AG08395 (cell line): ENCODE results near the gene RNF31.
A peak's percentile ranks its signal among the peaks of the same experiment; 100 is the strongest.

Experiments
- DNase-seq: peaks from one replicate; pipeline ENCODE4 v3.0.0; 2012; ENCODE audit warnings: mixed read lengths, low spot score

The RNF31 gene

DNA sequence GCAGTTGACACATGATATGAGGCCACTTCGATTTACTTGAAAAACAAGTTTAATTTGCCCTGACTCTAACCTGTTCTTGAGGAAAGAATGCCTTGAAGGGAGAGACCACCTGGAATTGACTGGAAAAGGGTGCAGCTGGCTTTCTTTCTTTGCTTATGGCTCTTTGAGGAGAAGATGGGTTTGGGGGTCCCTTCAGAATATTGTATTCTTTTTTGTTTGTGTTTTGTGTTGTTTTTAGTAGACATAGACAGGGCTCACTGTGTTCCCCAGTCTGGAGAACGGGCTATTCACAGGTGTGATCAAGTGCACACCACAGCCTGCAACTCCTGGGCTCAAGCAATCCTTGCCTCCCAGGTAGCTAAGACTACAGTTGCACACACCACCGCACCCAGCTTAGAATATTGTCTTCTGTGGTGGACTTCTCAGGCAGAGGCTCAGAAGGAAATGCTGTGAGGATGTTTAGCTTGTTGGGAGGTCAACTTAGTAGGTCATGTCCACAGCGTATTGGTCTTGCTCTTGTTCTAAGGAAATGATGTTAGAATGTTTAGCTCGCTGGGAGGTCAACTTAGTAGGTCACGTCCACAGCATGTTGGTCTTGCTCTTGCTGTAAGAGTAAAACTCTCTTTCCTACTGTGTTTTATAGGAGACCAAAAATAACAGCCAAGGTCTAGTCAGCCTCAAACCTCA is 31.0 kb upstream of the RNF31 start:
- DNase-seq, result no peak

DNA sequence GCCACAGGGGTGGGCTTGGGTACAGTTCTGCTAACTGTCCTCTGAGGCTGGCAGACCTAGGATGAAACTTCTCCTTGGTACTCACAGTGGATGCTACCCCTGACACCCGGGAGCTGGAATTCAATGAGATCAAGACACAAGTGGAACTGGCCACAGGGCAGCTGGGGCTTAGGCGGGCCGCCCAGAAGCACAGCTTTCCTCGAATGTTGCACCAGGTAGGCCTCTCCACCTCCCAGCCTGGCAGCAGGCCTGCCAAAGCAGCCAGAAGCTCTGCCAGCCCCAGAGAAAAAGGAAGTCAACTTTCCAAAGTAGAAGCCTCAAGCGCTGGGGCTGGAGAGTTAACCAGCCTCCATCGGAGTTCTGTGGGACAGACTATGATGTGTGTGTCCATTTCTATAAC is 30.1 kb upstream of the RNF31 start:
- no peak for DNase-seq

DNA sequence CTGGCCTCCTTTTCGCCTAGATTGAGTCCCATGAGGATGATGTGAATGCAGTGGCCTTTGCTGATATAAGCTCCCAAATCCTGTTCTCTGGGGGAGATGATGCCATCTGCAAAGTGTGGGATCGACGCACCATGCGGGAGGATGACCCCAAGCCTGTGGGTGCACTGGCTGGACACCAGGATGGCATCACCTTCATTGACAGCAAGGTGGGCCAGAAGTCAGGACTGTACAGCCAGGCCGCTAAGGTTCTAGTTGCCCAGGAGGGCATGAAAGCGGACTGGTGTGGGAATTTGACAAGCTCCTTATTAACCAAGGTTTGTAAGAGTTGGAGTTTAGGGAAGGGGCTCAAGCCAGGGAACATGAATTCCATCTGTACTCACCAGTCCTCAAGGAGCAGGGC is 27.6 kb upstream of the RNF31 start:
- DNase-seq, result no peak

DNA sequence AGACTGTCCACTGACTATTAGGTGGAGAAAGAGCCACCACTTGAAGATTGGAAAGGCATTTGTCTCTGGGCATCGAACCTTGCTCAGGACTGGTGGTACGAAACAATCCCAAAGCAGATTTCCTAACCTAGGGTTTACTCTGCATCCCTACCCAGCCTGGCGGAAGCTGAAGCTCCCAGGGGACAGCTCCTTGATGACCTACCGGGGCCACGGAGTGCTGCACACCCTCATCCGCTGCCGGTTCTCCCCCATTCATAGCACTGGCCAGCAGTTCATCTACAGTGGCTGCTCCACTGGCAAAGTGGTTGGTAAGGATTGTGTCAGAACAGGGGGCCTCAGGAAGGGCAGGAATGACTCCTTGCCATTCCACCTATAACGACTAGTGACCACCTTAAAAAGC is 26.1 kb upstream of the RNF31 start:
- DNase-seq, result no peak

DNA sequence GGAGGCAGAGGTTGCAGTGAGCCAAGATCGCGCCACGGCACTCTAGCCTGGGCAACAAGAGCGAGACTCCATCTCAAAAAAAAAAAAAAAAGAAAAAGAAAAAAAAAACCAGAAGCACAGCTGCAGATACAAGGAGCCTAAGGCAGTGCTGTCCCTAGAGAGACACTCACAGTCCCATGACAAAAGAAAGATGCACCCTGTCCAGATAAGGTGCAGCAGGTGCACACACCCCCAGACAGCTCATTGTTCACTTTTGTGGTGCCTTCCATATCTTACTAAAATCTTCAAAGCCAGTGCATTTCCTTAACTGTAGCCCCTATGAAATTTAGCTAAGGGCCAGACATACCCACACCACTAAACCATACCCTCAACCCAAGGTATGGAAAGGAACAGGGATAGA is 24.9 kb upstream of the RNF31 start:
- DNase-seq, result no peak

DNA sequence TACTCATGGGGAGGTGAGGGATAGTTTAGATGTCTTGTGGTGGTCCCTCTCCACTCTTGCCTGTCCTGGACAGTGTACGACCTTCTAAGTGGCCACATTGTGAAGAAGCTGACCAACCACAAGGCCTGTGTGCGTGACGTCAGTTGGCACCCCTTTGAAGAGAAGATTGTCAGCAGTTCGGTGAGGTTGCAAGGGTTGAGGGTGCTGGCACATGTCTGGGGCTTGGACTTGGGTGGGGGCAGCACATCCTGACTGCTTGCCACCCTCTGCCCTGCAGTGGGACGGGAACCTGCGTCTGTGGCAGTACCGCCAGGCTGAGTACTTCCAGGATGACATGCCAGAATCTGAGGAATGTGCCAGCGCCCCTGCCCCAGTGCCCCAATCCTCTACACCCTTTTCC is 24.4 kb upstream of the RNF31 start:
- DNase-seq, result no peak

DNA sequence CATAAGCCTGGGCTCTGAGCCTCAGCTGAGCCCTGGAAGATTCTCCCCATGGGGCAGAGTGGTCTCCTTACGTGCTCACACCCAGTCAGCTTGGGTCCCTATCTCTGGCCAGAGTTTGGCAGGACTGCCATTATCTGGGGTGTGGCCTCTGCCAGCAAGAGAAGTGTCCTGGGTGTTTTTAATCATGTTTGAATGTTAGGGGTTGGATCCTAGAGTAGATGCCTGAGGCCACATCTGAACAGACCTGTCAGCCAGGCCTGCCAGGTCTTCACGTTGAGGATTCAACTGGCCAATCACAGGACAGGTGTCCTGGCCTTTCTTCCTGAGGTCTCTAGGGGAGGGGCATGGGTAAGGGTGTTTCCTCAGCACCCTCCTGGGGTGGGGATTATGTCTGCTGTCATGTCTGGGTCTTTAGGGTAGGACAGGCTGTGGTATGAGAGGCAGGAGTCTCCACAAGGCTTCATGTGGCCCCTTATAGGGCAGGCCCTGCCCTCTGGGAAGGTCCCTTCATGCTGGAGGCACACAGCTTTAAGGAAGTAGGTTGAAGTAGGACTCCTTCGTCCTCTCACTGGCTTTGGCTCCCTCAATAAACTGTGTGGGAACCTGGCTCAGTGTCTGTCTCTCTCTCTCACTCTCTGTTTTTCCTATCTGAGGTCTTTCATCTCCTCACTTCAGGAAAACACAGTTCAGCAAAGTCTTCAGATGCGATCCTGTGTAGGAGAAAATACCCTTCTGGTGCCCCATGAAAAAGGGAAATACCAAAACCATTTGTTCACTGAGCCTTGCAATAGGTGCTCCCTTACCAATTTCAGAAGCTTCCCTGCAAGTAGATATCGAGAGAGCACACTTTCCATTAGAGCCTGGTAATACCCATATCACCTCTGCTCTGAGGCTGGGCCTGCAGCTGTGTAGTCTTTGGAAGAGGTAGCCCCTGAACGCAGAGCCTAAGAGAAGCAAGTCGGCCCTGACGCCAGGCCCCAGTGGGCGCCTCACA is 23.6 kb upstream of the RNF31 start:
- no peak for DNase-seq

DNA sequence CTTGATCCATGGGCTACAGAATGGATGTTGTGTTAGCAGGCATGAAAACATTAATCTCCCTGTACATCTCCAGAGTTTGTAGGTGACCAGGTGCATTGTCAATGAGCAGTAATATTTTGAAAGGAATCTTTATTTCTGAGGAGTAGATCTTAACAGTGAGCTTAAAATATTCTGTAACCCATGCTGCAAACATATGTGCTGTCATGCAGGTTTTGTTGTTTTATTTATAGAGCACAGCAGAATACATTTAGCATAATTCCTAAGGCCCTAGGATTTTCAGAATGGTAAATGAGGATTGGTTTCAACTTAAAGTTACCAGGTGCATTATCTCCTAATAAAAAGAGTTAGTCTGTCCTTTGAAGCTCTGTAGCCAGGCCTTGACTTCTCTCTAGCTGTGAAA is 20.4 kb upstream of the RNF31 start:
- no peak for DNase-seq

DNA sequence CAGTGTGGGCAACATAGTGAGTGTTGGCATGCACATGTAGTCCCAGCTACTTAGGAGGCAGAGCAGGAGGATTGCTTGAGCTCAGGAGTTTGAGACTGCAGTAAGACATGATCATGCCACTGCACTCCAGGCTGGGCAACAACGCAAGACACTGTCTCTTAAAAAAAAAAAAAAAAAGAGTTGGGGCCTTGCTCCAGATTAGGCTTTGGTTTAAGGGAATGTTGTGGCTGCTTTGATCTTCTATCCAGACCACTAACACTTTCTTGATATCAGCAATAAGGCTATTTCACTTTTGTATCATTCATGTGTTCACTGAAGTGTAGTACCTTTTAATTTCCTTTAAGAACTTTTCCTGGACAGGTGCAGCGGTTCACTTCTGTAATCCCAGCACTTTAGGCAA is 19.6 kb upstream of the RNF31 start:
- no peak for DNase-seq

DNA sequence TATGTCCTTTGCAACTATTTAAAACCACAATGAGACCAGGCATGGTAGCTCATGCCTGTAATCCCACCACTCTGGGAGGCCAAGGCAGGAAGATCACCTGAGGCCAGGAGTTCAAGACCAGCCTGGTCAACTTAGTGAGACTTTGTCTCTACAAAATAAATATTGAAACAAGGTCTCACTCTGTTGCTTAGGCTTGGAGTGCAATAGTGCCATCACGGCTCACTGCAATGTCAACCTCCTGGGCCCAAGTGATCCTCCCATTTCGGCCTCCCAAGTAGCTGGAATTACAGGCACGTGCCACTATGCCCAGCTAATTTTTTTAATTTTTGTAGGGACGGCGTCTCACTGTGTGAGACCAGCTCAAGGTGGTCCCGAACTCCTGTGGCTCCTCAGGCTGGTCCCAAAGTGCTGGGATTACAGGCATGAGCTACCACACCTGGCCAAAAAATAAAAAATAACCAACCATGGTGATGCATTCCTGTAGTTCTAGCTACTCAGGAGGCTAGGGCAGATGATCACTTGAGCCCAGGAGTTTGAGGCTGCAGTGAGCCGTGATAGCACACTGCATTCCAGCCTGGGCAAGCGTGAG is 17.8 kb upstream of the RNF31 start:
- no peak for DNase-seq

DNA sequence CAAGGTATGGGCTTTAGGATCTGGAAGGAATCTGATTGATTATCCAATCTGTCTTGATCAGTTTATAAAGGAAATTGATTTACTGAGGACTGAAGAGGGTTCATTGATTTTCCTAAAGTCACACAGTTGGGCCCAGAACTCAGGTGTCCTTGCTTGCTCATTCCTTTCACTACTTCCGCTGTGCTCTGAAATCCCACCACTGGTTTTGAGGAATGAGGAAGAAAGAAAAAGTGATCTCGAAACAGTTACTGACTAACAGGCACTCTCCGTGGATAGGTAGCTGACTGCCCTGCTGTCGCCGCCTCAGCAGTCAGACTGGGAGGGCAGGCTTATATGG is 16.9 kb upstream of the RNF31 start, which contains the start of gene FITM1:
Gene FITM1 (plus strand): TSS at position 280 of the 337 bp plus-strand sequence. CDS start 905 bp downstream, outside the sequence.
- no peak for DNase-seq

DNA sequence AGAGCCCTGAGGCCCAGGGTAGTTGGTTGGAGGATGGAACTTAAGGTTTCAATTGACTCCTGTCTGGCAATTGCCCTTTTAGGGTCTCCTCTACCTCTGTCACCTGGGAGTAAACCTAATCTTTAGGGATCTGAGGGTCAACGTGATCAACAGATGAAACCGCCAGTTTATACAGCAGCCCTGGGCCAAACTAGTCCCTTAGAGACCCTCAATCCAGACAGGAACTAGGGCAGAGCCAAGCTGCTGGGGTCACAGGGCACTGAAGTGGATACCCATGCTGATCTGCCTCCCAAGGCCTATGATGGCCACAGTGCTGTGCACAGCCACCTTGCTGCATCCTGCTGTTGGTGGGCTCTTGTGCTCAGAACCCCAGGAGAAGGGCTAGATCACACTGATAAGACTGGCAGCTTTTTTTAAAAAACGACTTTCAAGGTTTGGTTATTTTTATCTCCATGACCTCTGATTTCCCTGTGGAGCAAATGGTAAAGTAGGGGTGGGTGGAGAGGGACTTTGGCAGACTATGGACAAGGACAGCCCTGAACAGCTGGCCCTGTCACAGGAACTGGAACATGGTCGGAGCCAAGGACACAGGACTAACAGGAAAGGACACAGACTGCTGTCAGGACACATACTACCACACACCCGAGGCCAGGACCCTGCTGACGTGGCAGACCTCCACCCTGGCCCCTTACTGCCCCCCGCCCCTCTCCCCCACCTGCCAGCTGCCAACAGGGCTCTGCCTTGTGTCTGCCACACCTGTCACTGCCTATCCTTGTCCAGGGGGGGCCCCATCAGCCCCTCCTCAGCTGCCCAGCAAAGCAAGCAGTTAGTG is 16.4 kb upstream of the RNF31 start:
- DNase-seq, result no peak

DNA sequence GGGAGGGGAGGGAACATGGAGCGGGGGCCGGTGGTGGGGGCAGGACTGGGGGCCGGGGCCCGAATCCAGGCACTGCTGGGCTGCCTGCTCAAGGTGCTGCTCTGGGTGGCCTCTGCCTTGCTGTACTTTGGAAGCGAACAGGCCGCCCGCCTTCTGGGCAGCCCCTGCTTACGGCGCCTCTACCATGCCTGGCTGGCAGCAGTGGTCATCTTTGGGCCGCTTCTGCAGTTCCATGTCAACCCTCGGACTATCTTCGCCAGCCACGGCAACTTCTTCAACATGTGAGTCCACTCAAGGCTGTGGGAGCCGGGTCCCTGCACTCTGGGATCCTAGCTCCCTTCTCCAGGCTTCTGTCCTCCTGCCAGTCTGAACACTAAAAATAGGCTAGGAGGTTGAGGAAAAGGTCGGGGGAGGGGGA is 15.7 kb upstream of the RNF31 start:
- no peak for DNase-seq

DNA sequence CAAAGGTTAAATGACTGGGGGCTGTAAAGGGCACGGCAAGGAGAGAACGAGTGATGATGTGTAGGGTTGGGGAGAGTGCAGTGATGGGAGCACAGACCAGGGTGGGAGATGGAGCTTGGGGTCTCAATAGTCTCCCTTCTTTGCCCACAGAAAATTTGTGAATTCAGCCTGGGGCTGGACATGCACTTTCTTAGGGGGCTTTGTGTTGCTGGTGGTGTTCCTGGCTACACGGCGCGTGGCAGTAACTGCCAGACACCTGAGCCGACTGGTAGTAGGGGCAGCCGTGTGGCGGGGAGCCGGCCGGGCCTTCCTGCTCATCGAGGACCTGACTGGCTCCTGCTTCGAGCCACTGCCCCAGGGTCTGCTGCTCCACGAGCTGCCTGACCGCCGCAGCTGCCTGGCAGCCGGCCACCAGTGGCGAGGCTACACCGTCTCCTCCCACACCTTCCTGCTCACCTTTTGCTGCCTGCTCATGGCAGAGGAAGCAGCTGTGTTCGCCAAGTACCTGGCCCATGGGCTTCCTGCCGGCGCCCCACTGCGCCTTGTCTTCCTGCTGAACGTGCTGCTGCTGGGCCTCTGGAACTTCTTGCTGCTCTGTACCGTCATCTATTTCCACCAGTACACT is 15.1 kb upstream of the RNF31 start:
- no peak for DNase-seq

DNA sequence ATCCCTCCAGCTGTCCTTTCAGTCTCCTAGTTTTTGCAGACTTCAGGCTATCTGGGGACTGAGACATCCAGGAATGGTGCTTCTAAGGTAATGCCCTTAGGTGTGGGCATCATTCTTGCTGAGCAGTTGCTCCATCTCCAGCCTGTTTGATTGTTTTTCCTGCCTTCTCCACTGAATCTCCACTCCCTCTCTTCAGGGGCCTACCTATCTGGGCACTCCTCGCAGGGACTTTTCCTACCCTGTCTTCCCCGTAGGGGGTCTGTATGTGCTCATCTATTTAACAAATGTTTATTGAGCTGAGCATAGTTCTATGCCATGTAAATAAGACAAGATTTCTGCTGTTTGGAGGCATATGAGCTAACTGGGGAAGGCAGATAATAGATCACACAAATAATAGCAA is 14.3 kb upstream of the RNF31 start:
- DNase-seq, result no peak

DNA sequence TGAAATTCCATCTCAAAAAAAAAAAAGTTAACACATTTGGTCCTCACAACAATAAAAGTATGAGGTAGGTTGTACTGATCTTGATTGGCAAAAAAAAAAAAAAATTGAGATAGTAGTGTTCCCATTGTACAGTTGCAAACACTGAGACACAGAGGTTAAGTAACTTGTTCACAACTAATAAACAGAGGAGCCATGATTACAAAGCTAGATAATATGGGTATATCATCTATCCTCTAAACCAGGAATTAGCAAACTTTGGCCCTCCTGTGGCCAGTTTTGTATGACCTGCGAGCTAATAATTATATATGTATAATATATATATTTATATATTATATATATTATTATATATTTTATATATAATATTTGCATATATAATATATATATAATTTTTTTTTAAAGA is 13.6 kb upstream of the RNF31 start:
- DNase-seq, result no peak

DNA sequence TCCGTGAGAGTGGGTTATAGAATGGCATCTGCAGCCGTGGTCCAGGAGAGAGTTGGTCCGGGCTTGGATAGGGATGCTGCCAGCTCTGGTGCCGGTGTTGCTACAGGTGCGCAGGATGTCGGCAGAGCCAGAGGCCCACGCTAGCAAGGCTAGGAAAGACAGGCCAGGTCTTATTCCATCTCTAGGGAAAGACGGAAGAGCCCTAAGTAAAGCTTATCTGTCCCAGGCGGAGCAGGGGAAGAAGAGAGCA is 11.8 kb upstream of the RNF31 start:
- DNase-seq, result no peak

DNA sequence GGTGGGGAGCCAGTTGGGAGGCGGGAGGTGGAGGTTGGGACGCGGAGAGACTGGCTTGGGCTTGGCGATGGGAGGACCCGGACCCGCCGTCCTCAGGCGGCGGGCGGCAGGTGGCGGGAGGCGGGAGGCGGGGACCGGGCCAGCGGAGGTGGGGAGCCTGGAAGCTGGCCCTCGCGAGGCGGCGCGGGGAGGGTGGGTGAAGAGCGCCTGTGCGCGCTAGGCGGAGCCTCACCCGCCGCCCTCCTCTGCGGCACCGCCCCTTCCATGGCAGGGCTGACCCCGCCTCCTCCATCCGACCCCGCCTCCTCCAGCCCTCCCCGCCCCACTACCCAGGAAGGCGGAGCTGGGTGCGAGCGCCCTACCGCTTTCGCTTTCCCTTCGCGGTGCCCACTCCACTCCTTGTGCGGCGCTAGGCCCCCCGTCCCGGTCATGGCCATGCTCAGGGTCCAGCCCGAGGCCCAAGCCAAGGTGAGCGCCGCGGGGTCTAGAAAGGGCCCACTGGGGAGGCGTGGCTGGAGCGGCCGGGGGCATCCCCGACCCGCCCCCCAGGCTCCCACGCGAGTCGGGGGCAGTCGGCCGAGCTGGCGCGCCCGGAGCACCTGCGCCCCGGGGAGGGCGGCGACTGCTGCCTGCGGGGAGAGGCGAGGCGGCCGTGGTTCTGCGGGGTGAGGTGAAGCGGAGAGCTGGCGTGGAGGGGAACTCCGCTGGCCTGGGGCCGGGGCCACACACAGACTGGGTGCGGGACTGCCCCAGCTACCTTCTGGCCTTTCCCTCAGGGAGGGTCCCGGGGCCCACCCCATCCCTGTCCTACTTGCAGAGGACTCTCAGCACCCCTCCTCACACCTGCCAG is 11.2 kb upstream of the RNF31 start, which contains the start of gene PSME1:
Gene PSME1 (plus strand): TSS at position 361 of the 850 bp plus-strand sequence. CDS start 69 bp downstream, at position 430.
- DNase-seq, result peak; percentile 97

DNA sequence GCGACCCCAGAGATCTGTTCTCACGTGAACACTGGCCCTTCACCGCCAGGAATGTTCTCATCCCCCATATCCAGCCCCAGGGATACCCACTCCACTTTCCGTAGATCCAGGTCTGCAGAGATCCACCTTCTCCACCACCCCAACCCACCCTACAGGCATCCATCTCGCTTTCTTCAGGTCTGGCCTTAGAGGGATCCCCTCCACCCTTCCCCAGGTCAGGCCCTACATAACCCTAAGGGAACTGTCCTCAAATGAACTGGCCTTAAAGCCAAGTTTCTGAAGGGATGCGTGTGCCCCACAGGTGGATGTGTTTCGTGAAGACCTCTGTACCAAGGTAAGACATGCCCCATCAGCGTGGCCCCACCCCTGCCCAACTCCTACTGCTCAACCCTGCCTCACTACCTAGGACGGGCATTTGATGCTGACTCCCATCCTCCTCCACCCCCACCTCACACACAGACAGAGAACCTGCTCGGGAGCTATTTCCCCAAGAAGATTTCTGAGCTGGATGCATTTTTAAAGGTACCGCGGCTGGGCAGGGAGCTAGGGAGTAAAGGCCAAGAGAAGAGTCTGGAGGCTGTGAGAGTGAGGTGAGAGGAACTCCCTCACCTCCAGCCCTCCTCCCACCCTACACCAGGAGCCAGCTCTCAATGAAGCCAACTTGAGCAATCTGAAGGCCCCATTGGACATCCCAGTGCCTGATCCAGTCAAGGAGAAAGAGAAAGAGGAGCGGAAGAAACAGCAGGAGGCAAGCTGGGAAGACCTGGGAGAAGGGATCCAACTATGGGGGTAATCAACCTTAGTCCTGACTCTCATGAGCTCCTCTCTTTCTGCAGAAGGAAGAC is 10.4 kb upstream of the RNF31 start:
- DNase-seq, result no peak
